Left cardiac atrium (tissue), 4 donors: ENCODE data around the gene ZNF182. TPM values are rescaled to one million over a fixed set of nuclear protein-coding genes. Genes with fewer than 3 reads are reported as not detected.
"Not testable (repeated sequence)": the region's sequence is repeated elsewhere in the genome, so short reads cannot be mapped to it uniquely, and the experiment has no call there.

Source experiments
- ATAC-seq, 2 donors: fragments of 200-7000 bp; cut with Tn5 transposase; one replicate each; pipeline ENCODE4 v1.9.1; 2020; ENCODE audit warnings: mild to moderate bottlenecking in 2 of 2, moderate library complexity in 2 of 2
- DNase-seq: peaks from one replicate; pipeline ENCODE4 v3.0.0-alpha.2; 2020
- intact Hi-C, 2 donors: fragments of 100-400 bp; cut with DNase I; formaldehyde crosslinking; loops; one replicate each; pipeline versions ENCODE4 v1.14.1 to v1.15.1; 2022 to 2023
- long read RNA-seq: library from polyadenylated mRNA; unstranded; transcript quantifications from one replicate; pipeline ENCODE4 v2.0.0, GENCODE V29; 2021
- total RNA-seq, 2 donors: library from RNA; stranded (reverse); fragmentation: NEBNext Ultra II Directional; extraction: Animal tissue kit (Norgen Biotek cat#: 25700); gene quantifications; one replicate each; pipeline ENCODE4 v1.2.1, GENCODE V29; 2021
- donor health status: DM: no; HTN: yes; CAD: no.
- donor health status: DM: no; HTN: yes; CAD: no; lungs with severe emphysema.
- donor health status: DM: yes; HTN: yes; CAD: no.
- donor health status: Dilated cardiomyopathy.

The ZNF182 gene
- 1 to 10 TPM; 2.7 to 2.9 TPM for total RNA-seq
- long read RNA-seq, partial matches to known transcripts: 0 of 2 reads
- long read RNA-seq, other reads (novel, unspliced or antisense): 1 of 2 reads

- intact Hi-C loops: no loop called here
- peak; percentile 99 to 100 for ATAC-seq
Observed at GRCh38 chrX:48003758-48004457, at the start of gene ZNF182. Gene ZNF182, minus strand, starts transcription at chrX:48003989. Its CDS starts 1,380 bp downstream, at chrX:48002609.

GRCh38 chrX:48046846-48047245 is 43.1 kb upstream of the ZNF182 start:
- intact Hi-C loops: no loop called here
- DNase-seq: no peak
- no peak for ATAC-seq

More at GRCh38 chrX:48003758-48004457, at the start of gene ZNF182:
- peak; percentile 94 for DNase-seq

- intact Hi-C loops: no loop called here
- ATAC-seq: peak; percentile 77 to 83
- peak; percentile 55 for DNase-seq
Observed at GRCh38 chrX:48045410-48046311, 41.9 kb upstream of the ZNF182 start.

GRCh38 chrX:48043056-48043455 is 39.3 kb upstream of the ZNF182 start:
- DNase-seq (no peak), ATAC-seq (no peak)
- intact Hi-C loops: no loop called here

GRCh38 chrX:48035891-48036290 is 32.1 kb upstream of the ZNF182 start:
- DNase-seq (no peak), ATAC-seq (no peak)
- intact Hi-C loops: no loop called here

GRCh38 chrX:48030641-48031173 is 26.9 kb upstream of the ZNF182 start:
- ATAC-seq, intact Hi-C loops, DNase-seq: not testable (repeated sequence)

- no peak for ATAC-seq
- no peak for DNase-seq
- intact Hi-C loops: no loop called here
Observed at GRCh38 chrX:48030237-48030636, 26.4 kb upstream of the ZNF182 start.

- intact Hi-C loops: loop anchor here (5.0 to 10.0 kb wide), 4 partner anchors 173 to 373 kb away; partner anchors contain the start of genes ELK1 (in 1 of the 2), UXT (in 1 of the 2) and ZNF81 (in 1 of the 2)
Observed at GRCh38 chrX:48028091-48028490, 24.3 kb upstream of the ZNF182 start.

GRCh38 chrX:48027545-48027944 is 23.8 kb upstream of the ZNF182 start:
- intact Hi-C loops: loop anchor here (5.0 to 10.0 kb wide), 4 partner anchors 173 to 373 kb away; partner anchors contain the start of genes ELK1 (in 1 of the 2), UXT (in 1 of the 2) and ZNF81 (in 1 of the 2)
- ATAC-seq, DNase-seq: not testable (repeated sequence)

More at GRCh38 chrX:48028091-48028490, 24.3 kb upstream of the ZNF182 start:
- ATAC-seq (no peak), DNase-seq (no peak)

GRCh38 chrX:48025561-48025960 is 21.8 kb upstream of the ZNF182 start:
- no peak for DNase-seq
- intact Hi-C loops: loop anchor here (5.0 to 10.0 kb wide), 4 partner anchors 171 to 371 kb away; partner anchors contain the start of genes ELK1 (in 1 of the 2), UXT (in 1 of the 2) and ZNF81 (in 1 of the 2)
- ATAC-seq: peak; percentile 53 to 71

- ATAC-seq (no peak), DNase-seq (no peak)
- intact Hi-C loops: loop anchor here (10.0 kb wide), 2 partner anchors 168 to 368 kb away; partner anchors contain the start of genes ELK1 (in 1 of the 2) and UXT (in 1 of the 2)
Observed at GRCh38 chrX:48022738-48023137, 18.9 kb upstream of the ZNF182 start.

GRCh38 chrX:48022100-48022499 is 18.3 kb upstream of the ZNF182 start:
- ATAC-seq (no peak), DNase-seq (no peak)
- intact Hi-C loops: loop anchor here (10.0 kb wide), 2 partner anchors 167 to 367 kb away; partner anchors contain the start of genes ELK1 (in 1 of the 2) and UXT (in 1 of the 2)

- intact Hi-C loops: loop anchor here (10.0 kb wide), 2 partner anchors 166 to 366 kb away; partner anchors contain the start of genes ELK1 (in 1 of the 2) and UXT (in 1 of the 2)
- peak; percentile 84 for DNase-seq
- ATAC-seq: peak; percentile 87 to 92
Observed at GRCh38 chrX:48021026-48021900, 17.5 kb upstream of the ZNF182 start.

GRCh38 chrX:48020472-48020871 is 16.7 kb upstream of the ZNF182 start:
- intact Hi-C loops: loop anchor here (10.0 kb wide), 2 partner anchors 166 to 366 kb away; partner anchors contain the start of genes ELK1 (in 1 of the 2) and UXT (in 1 of the 2)
- not testable (repeated sequence) for ATAC-seq, DNase-seq

GRCh38 chrX:48019892-48020291 is 16.1 kb upstream of the ZNF182 start:
- ATAC-seq, DNase-seq: not testable (repeated sequence)
- intact Hi-C loops: loop anchor here (10.0 kb wide), 2 partner anchors 165 to 365 kb away; partner anchors contain the start of genes ELK1 (in 1 of the 2) and UXT (in 1 of the 2)

GRCh38 chrX:48016583-48017310 is 13.0 kb upstream of the ZNF182 start:
- ATAC-seq, intact Hi-C loops, DNase-seq: not testable (repeated sequence)
